ENCODE measurements around the gene GPR161. TPM values are rescaled to one million over a fixed set of nuclear protein-coding genes. Genes with fewer than 3 reads are reported as not detected.

GPR161 gene
- polyA plus RNA-seq, 1 donor (not counting 4 experiments of a cell fraction or from before 2014, with no cell fraction given): 7.8 TPM

DNA sequence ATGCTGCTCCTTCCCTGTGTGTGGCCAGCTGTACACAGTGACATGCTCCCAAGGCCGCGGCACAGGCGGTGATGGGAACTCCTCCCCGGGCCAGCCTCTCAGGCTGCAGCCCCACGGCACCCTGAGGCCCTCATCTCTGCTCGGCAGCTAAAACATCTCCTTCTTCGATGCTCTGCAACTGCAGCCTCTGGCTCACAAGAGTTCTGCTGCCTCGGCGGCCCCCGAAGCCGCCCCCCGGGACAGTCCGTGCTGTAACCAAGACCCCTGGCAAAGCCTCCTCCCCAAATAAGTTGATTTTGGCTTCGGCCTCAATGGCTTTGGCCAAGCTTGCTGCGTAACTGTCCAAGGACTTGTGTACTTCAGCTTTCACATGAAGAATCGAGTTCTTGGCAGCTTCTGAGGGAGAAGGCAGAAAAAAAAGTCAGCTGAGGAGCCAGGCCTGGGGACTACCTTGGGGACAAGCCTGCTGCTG is 51.3 kb downstream of the GPR161 start:
- FAIRE-seq: no peak
- no peaks in the 10 kb centered on the region for H4K20me1 ChIP-seq (ENCODE audit: control insufficient read depth, extremely low read depth, insufficient read depth, low read length)
- dilution Hi-C loops (cut with MboI; ENCODE audit: extremely low pct_ligation_motif_present, low sequenced_read_pairs): no loop called here

DNA sequence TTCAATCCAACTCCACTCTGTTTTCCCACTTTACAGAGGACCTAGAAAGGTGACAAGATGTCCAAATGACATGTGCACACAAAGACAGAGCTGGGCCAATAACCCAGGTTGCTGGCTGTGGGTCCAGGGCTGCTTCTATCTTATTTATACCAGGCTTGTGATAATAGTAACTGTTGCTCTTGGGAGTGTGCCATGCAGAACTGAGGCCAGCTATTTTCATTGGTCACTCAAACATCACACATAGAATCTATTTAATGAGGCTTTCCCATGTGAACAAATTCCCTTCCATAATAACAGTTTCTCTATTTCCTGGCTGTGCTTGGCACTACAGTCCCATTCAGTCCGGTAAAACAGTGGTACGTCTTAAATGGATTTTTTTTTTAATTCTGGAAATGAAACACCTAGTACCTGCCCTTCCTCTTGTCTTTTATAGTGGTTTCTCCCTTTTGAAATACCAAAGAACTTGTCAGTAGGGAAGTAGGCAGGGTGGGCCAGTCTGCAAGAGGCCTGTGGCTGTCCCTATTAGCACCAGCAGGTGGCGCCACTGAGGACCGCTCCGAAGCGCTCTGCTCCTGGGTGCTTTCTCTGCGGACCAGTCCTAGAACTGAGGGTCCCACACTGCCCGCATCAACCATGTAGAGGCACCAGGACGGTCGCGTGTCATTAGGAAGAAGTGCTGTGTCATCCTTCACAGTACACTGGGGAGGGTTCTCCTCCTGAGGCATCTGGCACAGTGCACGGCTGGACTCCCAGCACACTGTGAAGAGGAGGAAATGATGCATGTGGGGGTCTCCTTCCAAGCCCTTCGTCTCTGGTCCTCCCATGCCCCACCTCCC is 52.1 kb downstream of the GPR161 start:
- DNase-seq (ENCODE audit: low read depth, low spot score) (no peak), FAIRE-seq (no peak)

More for the DNA sequence above, 51.3 kb downstream of the GPR161 start:
- peaks cover 3 to 10% of the 10 kb centered on the region in 2 experiments for H3K36me3 ChIP-seq (ENCODE audit: control insufficient read depth in 2 of 2, extremely low read depth in 1 of 2, insufficient read depth in 2 of 2, low read length in 2 of 2)
- no peak overlapping the region for H3K4me3 ChIP-seq (ENCODE audit: control insufficient read depth in 2 of 3, extremely low read depth in 1 of 3, insufficient read depth in 2 of 3, low read depth in 1 of 3, low read length in 3 of 3)
- H3K9me3 ChIP-seq (ENCODE audit: control insufficient read depth, low read depth, low read length): no peaks in the 10 kb centered on the region
- no peak overlapping the region for H3K27ac ChIP-seq (ENCODE audit: control insufficient read depth, insufficient read depth, low read length)
- peaks cover 20% of the 10 kb centered on the region for H3K4me1 ChIP-seq (ENCODE audit: control insufficient read depth, extremely low read depth, insufficient read depth, low read length)
- H3K27me3 ChIP-seq (ENCODE audit: control insufficient read depth, extremely low read depth, insufficient read depth, low read length): no peaks in the 10 kb centered on the region
- H3K9ac ChIP-seq (ENCODE audit: control insufficient read depth, extremely low read depth, insufficient read depth, low read length): no peak overlapping the region
- no peak overlapping the region for H3K4me2 ChIP-seq (ENCODE audit: control insufficient read depth, extremely low read depth, insufficient read depth, low read depth, low read length)
- no peak for DNase-seq (ENCODE audit: low read depth, low spot score)
- peaks cover 4% of the 10 kb centered on the region for H3K9me1 ChIP-seq (ENCODE audit: control insufficient read depth, extremely low read depth, insufficient read depth, low read length)
- TF ChIP-seq EZH2 (IDR thresholded peaks at IDR 0.05; ENCODE audit: low read length): no peak
- TF ChIP-seq, protein P1, sequence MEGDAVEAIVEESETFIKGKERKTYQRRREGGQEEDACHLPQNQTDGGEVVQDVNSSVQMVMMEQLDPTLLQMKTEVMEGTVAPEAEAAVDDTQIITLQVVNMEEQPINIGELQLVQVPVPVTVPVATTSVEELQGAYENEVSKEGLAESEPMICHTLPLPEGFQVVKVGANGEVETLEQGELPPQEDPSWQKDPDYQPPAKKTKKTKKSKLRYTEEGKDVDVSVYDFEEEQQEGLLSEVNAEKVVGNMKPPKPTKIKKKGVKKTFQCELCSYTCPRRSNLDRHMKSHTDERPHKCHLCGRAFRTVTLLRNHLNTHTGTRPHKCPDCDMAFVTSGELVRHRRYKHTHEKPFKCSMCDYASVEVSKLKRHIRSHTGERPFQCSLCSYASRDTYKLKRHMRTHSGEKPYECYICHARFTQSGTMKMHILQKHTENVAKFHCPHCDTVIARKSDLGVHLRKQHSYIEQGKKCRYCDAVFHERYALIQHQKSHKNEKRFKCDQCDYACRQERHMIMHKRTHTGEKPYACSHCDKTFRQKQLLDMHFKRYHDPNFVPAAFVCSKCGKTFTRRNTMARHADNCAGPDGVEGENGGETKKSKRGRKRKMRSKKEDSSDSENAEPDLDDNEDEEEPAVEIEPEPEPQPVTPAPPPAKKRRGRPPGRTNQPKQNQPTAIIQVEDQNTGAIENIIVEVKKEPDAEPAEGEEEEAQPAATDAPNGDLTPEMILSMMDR (optimal IDR thresholded peaks at IDR 0.05 in 1 of 3, IDR thresholded peaks at IDR 0.05 in 1 of 3, conservative IDR thresholded peaks at IDR 0.05 in 1 of 3; ENCODE audit: extremely low read depth in 1 of 3, insufficient read depth in 2 of 3, low read length in 3 of 3): no peak
- H3K79me2 ChIP-seq (ENCODE audit: control insufficient read depth, insufficient read depth, low read length): no peaks in the 10 kb centered on the region
- H2AFZ ChIP-seq (ENCODE audit: control insufficient read depth, low read length): no peak overlapping the region

More for the DNA sequence above, 52.1 kb downstream of the GPR161 start:
- Histone ChIP-seq H3K36me3 (ENCODE audit: control insufficient read depth in 2 of 2, extremely low read depth in 1 of 2, insufficient read depth in 2 of 2, low read length in 2 of 2) (peaks cover 3 to 10% of the 10 kb centered on the region in 2 experiments), H3K9ac (ENCODE audit: control insufficient read depth, extremely low read depth, insufficient read depth, low read length) (no peak overlapping the region), H3K27ac (ENCODE audit: control insufficient read depth, insufficient read depth, low read length) (no peak overlapping the region), H3K9me3 (ENCODE audit: control insufficient read depth, low read depth, low read length) (no peaks in the 10 kb centered on the region), H4K20me1 (ENCODE audit: control insufficient read depth, extremely low read depth, insufficient read depth, low read length) (no peaks in the 10 kb centered on the region), H3K4me2 (ENCODE audit: control insufficient read depth, extremely low read depth, insufficient read depth, low read depth, low read length) (no peak overlapping the region), H3K9me1 (ENCODE audit: control insufficient read depth, extremely low read depth, insufficient read depth, low read length) (peaks cover 4% of the 10 kb centered on the region), H3K4me1 (ENCODE audit: control insufficient read depth, extremely low read depth, insufficient read depth, low read length) (peaks cover 28% of the 10 kb centered on the region), H3K27me3 (ENCODE audit: control insufficient read depth, extremely low read depth, insufficient read depth, low read length) (no peaks in the 10 kb centered on the region), H3K4me3 (ENCODE audit: control insufficient read depth in 2 of 3, extremely low read depth in 1 of 3, insufficient read depth in 2 of 3, low read depth in 1 of 3, low read length in 3 of 3) (no peak overlapping the region), H2AFZ (ENCODE audit: control insufficient read depth, low read length) (no peak overlapping the region), H3K79me2 (ENCODE audit: control insufficient read depth, insufficient read depth, low read length) (no peaks in the 10 kb centered on the region)
- dilution Hi-C loops (cut with MboI; ENCODE audit: extremely low pct_ligation_motif_present, low sequenced_read_pairs): no loop called here
- TF ChIP-seq, protein P1 (optimal IDR thresholded peaks at IDR 0.05 in 1 of 3, IDR thresholded peaks at IDR 0.05 in 1 of 3, conservative IDR thresholded peaks at IDR 0.05 in 1 of 3; ENCODE audit: extremely low read depth in 1 of 3, insufficient read depth in 2 of 3, low read length in 3 of 3): peak; percentile 83 to 92 (median 90)
- TF ChIP-seq EZH2 (IDR thresholded peaks at IDR 0.05; ENCODE audit: low read length): no peak
